GM19240 (cell line): ENCODE results near the gene PRKG2.
A peak's percentile ranks its signal among the peaks of the same experiment; 100 is the strongest.

Experiments used
- DNase-seq: peaks from one replicate; pipeline ENCODE4 v3.0.0; 2011; ENCODE audit warnings: low spot score; ENCODE audit not compliant: insufficient read length

The PRKG2 gene

GRCh38 chr4:81102107-81102506 is 112.9 kb downstream of the PRKG2 start:
- DNase-seq: no peak

- no peak for DNase-seq
Observed at GRCh38 chr4:81096566-81096965, 118.5 kb downstream of the PRKG2 start.

GRCh38 chr4:81095389-81095788 is 119.6 kb downstream of the PRKG2 start:
- DNase-seq: no peak

GRCh38 chr4:81093720-81094401 is 121.2 kb downstream of the PRKG2 start:
- no peak for DNase-seq

GRCh38 chr4:81085979-81086378 is 129.0 kb downstream of the PRKG2 start:
- no peak for DNase-seq

- no peak for DNase-seq
Observed at GRCh38 chr4:81085291-81085690, 129.7 kb downstream of the PRKG2 start.

- no peak for DNase-seq
Observed at GRCh38 chr4:81084634-81085033, 130.4 kb downstream of the PRKG2 start.

- DNase-seq: no peak
Observed at GRCh38 chr4:81084029-81084428, 131.0 kb downstream of the PRKG2 start.

GRCh38 chr4:81081156-81081555 is 133.9 kb downstream of the PRKG2 start:
- DNase-seq: no peak

- DNase-seq: no peak
Observed at GRCh38 chr4:81071013-81071412, 144.0 kb downstream of the PRKG2 start.

- DNase-seq: peak; percentile 3
Observed at GRCh38 chr4:81069706-81070331, 145.2 kb downstream of the PRKG2 start.

- DNase-seq: no peak
Observed at GRCh38 chr4:81065446-81065845, 149.6 kb downstream of the PRKG2 start.

GRCh38 chr4:81062001-81062400 is 153.0 kb downstream of the PRKG2 start:
- DNase-seq: no peak

- DNase-seq: no peak
Observed at GRCh38 chr4:81061344-81061730, 153.7 kb downstream of the PRKG2 start.

GRCh38 chr4:81060587-81061343 is 154.3 kb downstream of the PRKG2 start:
- no peak for DNase-seq

GRCh38 chr4:81058621-81059020 is 156.4 kb downstream of the PRKG2 start:
- DNase-seq: no peak

GRCh38 chr4:81052119-81053068 is 162.6 kb downstream of the PRKG2 start:
- no peak for DNase-seq

GRCh38 chr4:81049907-81050306 is 165.1 kb downstream of the PRKG2 start:
- DNase-seq: no peak

GRCh38 chr4:81049330-81049729 is 165.7 kb downstream of the PRKG2 start:
- DNase-seq: no peak

- no peak for DNase-seq
Observed at GRCh38 chr4:81042578-81043365, 172.2 kb downstream of the PRKG2 start.
